HG03064 (cell line): ENCODE results near the gene SAMD4A.
A peak's percentile ranks its signal among the peaks of the same experiment; 100 is the strongest.

Experiments
- ATAC-seq: cut with Tn5 transposase; IDR thresholded peaks from one replicate; pipeline ENCODE4 v1.9.1; 2021; ENCODE audit warnings: low read depth; ENCODE audit not compliant: unreplicated experiment

Gene SAMD4A

DNA sequence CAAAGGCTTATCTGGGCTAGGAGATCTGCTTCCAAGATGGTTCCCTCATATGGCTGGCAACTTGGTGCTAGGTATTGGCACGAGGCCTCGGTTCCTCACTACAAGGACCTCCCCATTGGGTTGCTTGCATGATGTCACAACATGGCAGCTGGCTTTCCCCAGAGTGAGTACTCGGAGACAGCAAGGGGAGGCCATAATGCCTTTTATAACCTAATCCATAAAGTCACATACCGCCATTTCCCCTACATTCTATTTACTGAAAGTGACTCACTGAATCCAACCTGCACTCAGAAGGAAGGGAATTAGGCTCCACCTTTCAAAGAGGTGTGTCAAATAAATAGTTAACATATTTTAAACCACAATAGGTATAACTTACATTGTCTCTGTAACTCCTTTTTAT lies 130.9 kb downstream of the SAMD4A start:
- no peak for ATAC-seq

DNA sequence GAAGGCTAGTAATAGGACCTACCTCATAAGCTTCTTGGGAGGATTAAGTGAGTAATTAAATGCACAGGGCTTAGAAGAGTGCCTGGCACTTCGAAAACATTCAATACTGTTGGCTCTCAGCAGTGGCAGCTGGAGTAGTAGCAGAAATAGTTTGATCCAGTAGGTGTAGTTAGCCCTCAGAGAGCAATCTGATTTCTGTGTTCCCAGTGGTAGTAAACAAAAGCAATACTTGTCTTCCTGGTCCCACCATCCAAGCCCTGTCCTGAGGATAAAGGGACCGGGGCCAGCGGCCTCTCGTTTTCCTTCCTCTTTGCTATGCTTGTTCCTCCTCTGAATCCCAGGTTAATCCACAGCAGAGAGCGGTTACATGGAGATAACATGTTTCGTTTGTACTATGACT lies 131.6 kb downstream of the SAMD4A start:
- no peak for ATAC-seq

DNA sequence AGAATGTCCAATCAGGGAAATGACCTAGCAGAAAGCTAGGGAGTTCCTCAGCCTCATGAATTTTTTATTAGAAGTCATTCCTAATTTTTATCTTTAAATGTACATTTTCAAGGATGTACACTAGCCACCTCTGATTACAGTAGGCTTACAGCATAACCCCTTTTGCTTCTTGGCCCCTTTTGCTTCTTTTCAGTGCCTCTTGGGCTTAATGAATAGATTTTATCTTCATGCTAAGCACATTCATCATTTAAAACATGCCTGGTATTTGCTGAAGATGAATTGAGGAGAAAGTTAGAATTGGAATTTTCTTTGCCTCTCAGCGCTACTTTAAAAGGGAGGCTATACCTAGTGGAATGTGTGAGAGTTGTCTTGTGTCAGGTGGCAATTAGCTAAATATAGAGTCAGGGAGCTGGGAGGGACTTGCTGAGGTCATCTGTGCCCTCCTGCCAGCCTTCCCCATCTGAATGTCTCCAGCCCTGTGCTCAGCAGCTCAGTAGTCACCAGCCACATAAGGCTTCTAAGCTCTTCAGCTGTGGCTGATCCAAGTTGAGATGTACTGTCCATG lies 132.1 kb downstream of the SAMD4A start:
- ATAC-seq = no peak

DNA sequence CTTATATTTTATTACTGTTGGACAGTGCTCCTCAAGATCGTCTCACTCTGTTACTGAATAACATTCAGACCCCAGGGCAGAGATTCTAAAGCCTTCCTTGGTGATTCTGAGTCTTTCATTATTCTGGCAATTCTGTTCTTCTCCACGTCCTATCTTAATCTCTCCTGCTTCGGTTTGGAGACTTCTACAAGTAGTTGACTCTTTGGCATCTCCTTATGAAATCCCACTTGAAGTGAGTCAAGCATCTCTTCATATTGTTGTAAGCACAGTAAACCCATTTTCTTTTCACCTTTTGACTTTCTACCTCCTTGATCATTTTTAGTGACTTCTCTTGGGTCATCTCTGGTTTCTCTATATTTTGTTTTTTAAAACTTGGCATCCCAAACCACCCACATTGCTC lies 132.8 kb downstream of the SAMD4A start:
- ATAC-seq = no peak

DNA sequence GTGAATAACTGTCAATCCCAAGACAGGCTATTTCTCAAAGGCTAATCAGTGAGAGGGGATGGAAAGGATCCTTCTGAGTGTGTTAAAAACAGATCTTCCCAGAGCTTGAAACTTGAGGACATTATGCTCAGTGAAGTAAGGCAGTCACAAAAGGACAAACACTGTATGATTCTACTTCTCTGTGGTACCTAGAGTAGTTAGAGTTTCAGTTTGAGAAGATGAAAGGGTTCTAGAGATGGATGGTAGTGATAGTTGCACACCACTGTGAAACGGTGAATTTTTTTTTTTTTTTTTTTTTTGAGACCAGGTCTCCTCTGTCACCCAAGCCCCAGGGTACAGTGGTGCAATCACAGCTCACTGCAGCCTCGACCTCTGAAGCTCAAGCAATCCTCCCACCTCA lies 133.8 kb downstream of the SAMD4A start:
- no peak for ATAC-seq

DNA sequence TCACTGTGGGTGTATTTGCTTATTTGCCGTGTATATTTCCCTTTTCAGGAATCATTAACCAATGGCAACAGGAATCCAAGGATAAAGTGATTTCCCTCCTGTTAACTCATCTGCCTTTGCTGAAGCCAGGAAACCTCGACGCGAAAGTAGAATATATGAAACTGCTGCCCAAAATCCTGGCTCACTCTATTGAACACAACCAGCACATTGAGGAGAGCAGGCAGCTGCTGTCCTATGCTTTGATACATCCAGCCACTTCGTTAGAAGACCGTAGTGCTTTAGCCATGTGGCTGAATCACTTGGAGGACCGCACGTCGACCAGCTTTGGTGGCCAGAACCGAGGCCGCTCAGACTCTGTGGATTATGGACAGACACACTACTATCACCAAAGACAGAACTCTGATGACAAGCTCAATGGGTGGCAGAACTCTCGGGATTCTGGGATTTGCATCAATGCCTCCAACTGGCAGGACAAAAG lies 135.1 kb downstream of the SAMD4A start:
- ATAC-seq = no peak

DNA sequence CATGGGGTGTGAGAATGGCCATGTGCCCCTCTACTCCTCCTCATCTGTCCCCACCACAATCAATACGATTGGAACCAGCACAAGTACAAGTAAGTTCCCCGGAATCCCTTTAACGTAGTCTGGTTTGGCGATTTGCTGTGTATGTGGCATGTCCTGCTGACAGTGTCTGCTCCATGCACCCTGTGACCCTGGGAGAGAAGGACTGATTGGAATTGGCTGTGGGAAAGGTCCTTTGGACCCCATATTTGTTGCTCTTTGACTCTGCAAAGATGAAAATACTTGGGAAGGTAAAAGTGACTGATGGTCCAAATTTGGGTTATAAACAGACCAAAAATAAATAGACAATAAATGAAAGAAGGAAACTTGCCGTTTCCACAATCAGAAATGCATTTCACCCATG lies 135.6 kb downstream of the SAMD4A start:
- ATAC-seq = no peak

DNA sequence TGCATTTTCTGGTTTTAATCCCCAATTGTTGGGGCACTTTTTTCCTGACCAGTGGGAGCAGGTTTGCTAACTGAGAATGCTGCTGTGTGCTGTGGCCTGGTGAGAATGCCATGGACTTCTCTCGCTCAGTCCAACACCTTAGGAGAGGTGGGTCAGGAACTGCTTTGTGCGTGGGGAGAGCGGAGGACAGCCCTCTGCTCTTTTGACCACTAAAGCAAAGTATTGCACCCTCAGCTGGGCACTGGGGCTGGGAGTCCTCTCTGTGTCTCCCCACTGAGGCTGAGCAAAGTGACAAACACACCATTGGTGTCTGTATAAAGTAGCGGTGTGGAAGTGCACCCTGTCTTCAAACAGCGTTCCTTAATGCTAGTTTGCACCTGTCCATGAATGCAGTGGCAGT lies 136.2 kb downstream of the SAMD4A start:
- no peak for ATAC-seq

DNA sequence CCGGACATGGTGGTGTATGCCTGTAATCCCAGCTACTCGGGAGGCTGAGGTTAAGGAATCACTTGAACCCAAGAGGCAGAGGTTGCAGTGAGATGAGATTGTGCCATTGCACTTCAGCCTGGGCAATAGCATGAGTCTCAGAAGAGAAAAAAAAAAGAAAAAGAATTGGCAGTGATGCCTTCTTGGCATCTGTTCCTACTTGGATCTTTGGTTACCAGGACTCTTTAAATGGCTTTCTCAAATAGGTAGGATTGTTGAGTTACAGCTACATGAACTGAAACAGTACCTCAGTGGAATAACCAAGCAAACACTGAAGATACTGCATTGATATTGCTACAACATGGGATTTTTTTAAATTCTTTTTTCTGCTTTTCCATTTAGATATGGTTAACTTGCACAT lies 136.8 kb downstream of the SAMD4A start:
- ATAC-seq = no peak

DNA sequence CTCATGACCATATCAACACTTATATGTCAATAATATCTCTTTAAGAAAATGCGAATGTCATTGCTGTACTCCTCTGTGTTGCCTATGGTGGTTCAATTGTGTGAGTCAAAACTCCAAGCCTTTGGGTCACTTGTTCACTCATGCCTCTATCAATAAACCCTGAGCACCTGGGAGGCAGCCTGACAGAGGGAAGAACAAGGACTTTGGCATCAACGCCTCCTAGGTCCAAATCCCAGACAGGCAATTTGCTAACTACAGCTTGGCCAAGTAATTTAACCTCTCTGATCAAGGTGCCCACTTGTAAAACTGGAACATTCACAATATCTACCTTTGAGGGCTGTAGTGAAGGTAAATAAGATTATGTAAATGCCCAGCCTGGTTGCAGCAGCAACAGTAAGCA lies 137.8 kb downstream of the SAMD4A start:
- ATAC-seq = no peak

DNA sequence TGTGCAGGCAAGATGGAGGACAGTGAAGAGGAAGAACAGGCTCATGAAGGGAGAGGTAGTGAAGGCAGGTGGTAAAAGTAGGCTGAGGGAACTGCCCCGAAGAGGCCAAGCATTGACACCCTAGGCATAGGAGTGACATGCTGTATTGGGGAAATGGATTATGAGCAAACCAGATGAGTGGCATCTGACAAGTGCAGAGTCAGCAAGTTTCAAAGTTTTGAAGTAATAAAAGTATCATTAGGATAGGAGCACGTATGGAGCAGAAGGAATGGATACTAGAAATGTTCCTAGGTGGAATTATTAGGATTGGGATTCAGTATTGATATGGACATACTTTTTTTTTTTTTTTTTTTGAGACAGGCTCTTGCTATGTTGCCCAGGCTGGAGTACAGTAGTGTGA lies 139.8 kb downstream of the SAMD4A start:
- ATAC-seq = no peak

DNA sequence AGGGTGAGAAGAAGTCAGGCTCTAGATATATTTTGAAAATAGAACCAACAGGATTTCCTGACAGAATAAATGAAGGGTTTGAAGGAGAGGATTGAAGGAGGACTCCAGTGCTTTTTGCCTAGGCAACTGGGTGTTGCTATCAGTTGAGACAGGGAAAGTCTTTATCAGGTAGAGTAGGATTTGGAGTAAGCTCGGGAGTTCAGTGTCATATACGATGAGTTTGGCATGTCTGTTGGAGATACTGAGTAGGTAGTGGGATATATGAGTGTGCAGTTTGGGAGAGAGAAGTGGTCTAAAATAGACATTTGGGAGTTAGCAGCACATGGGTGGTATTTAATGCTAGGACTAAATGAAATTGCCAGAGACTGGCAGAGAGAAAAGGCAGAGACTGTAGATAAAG lies 141.2 kb downstream of the SAMD4A start:
- ATAC-seq = no peak

DNA sequence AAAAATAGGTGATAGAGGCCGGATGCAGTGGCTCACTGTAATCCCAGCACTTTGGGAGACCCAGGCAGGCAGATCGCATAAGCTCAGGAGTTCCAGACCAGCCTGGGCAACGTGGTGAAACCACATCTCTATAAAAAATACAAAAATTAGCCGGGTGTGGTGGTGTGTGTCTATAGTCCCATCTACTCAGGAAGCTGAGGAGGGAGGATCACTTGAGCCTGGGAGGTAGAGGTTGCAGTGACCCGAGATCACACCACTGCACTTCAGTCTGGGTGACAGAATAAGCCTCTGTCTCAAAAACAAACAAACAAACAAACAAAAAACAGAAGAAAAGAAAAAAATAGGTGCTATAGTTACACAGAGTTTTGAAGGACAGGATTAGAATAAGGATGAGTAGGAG lies 142.1 kb downstream of the SAMD4A start:
- no peak for ATAC-seq

DNA sequence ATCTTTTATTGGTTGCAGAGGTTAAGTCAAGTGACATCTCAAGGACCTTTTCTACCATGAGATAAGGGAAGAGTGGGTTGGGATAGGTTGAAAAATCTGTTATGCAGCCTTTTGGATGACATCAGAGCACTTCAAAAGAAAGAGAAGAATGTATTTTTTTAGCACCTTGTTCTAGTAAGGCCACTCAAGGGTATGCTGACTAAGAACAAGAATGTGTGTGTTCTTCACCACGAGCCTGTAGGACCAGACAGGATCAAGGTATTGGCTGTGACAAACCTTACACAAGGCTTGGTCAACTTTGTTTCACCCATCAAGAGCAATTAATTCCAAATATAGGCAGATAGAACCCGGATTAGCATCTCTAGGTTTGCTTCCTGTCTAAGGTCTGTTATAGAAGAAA lies 142.5 kb downstream of the SAMD4A start:
- peak; percentile 90 for ATAC-seq

DNA sequence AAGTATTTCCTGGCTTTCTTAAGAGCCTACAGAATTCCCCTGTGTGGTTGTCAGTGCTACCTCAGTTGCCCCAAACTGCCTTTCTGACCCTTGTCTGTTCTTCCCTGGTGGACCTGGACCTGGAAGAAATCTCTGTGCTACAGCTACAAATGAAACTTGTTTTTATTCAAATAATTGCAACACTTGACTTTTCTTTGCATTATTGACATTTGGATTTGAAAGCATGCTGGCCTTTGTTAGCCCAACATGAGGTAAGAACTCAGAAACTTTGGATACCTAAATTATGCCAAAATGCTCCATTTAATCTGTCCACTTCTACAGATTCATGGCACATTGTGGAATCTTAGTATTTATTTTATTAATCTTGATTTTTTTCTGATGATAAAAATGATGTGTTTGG lies 142.9 kb downstream of the SAMD4A start:
- no peak for ATAC-seq

DNA sequence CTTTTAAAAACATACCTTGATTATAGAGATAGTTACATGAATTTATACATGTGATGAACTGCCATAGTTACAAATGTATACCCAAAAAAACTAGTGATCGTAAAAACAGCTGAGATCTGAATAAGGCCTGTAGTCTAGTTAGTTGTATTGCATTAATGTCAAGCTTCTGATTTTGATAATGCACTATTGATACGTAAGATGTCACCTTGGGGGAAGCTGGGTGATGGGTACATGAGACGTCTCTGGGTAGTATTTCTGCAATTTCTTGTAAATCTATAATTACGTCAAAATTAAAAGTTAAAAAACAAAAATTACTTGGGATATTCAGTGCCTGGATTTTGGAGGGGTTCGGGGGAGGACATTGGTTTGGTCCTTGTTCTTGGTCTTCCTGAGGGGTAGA lies 144.4 kb downstream of the SAMD4A start:
- no peak for ATAC-seq

DNA sequence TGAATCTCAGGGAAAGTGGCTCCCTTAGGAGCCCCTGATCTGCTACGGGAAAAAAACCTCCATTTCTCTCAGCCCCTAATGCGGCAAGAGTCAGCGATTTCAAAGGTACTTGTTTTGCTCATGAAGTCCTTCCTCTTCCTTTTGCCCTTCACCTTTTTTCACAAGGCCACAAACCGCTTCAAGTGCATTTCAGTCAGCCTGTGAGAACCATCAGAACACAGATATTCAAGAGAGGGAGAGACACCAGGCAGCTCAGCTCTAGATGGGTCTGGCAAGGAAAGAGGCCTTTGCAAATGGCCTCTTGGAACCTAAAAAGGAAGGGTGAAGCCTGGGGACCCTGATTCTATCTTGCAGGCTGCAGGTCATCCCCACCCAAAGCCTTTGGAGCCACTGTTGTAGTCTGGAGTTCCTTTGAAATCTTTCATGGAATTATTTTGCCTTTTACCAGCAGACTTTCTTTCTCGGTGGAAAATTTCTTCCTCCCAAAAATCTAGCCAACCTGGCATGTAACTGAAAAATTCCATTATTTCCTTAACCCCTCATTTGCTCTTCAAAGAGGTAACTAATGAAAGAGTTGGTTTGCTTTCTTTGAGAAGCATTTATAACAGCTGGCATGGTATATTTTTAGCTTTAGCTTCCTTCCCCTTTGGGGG lies 145.0 kb downstream of the SAMD4A start:
- no peak for ATAC-seq

DNA sequence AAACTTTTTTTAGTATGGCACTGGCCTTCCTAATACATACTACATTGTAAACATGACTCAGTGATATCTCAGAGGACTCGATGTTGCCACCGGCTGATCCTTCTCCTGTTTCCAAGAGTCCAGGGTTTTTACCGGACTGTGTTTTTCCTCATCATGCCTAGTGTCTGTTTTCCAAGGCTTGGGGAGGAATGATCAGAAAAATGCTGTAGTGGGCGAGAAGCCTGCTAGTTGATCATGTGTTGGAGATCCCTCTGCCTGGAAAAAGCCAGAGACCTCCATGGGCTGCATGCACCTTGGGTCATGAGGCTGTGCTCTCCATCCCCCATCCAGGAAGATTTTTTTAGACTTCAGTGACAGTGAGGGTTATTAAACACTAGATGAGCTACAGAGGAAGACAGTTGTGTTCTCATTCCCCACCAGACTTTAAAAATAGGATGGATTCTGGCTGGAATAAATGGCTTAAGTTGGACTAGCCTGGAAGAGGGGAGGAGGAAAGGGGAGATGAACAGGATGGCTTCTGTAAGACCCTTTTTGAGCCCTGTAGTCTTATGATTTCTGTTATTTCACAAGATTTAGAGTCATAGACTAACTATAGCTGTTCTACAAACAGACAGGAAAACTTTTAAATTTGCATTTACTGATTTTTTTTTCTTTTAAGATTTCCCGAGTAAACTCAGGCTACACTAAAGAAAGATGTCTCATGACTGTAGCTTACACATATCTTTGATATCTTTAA lies 145.7 kb downstream of the SAMD4A start:
- no peak for ATAC-seq

DNA sequence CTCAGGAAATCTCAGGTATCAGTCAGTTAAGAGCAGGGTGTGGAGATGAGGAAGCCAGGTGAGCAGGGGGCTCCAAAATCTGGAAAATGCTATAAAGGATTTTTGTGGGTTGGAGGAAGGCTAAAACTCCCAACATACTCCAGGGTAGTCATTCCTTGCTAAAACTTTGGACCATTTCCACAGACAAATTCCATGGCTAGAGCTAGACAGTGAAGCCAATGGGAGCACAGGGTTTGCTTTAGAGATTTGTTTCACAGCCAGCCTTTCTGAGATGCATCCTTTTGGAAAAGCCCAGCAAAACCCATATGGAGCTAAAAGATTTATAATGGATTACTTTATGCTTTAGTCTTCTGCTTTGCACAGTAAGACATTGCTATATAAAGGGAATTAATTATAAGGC lies 146.5 kb downstream of the SAMD4A start:
- no peak for ATAC-seq

DNA sequence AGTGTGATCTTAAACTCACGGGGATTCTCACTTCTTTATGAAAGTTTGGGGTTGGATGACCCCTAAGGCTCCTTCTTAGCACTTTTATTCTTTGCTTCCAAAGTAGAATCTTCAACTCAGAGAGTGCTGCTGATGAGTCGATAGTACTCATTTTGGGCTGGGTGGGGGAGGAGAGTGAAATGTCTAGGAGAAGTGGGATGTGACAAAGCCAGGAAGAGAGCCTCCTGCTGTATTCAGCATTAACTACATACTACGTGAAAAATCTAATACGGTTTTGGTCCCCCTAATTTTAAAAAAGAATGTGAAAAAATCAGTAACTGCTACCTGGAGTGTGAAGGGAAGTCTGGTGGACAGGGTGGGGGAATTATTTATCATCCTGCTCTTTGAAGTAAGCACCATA lies 148.3 kb downstream of the SAMD4A start:
- ATAC-seq = no peak

DNA sequence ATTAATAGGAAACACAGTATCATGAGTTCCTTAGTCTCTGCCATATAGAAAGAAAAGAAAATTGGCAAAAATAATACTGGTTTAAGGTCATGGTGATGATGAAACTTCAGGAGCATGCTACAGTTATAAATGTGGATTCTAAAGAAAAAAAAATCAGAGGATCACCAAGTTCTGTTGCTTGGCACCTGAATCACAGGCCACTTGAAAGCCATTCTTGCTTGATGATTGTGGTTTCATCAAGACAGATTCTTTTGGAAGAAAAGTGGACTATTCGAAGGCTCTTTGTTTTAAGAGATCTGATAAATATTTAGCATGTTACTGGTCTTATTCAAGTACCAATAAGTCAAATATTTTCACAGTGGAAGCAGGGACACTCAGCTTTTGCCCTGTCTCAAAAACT lies 148.9 kb downstream of the SAMD4A start:
- ATAC-seq = no peak

DNA sequence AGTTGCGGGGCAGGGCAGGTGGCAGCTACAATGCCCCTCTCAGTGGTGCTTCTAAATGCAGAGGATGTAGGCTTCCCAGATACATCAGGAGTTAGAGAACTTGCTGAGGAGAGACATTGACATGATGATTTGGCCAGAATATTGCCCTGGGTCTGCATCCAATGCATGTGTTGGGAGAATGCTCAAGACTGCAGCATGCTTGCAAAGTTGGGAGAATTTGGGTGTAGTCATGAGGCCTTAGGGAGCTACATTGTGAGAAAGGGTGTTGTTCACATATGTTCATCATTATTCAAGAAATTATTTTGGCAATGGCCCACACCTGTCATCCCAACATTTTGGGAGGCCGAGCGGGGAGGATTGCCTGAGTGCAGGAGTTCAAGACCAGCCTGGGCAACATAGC lies 149.9 kb downstream of the SAMD4A start:
- ATAC-seq = no peak
